ENCODE data around the gene MRPS10.
A peak's percentile ranks its signal among the peaks of the same experiment; 100 is the strongest.
"Not testable (repeated sequence)": the region's sequence is repeated elsewhere in the genome, so short reads cannot be mapped to it uniquely, and the experiment has no call there.

MRPS10 gene

GRCh38 chr6:42176981-42177380 lies 40.7 kb downstream of the MRPS10 start:
- no peak for DNase-seq (ENCODE audit: low spot score)

GRCh38 chr6:42175860-42176259 lies 41.8 kb downstream of the MRPS10 start:
- no peak for DNase-seq (ENCODE audit: low spot score)

GRCh38 chr6:42173101-42173500 lies 44.6 kb downstream of the MRPS10 start, which contains the start of gene GUCA1A:
Gene GUCA1A (plus strand): TSS chr6:42173364. CDS start chr6:42173614, 250 bp downstream.
- DNase-seq (ENCODE audit: low spot score): no peak

GRCh38 chr6:42171813-42172581 lies 45.7 kb downstream of the MRPS10 start:
- no peak for DNase-seq (ENCODE audit: low spot score)

- DNase-seq (ENCODE audit: low spot score): not testable (repeated sequence)
Observed at GRCh38 chr6:42169780-42170179, 47.9 kb downstream of the MRPS10 start.

- no peak for DNase-seq (ENCODE audit: low spot score)
Observed at GRCh38 chr6:42168650-42169049, 49.0 kb downstream of the MRPS10 start.

GRCh38 chr6:42166444-42167141 lies 51.1 kb downstream of the MRPS10 start:
- DNase-seq (ENCODE audit: low spot score): peak; percentile 81

- DNase-seq (ENCODE audit: low spot score): peak; percentile 64
Observed at GRCh38 chr6:42165016-42165415, 52.6 kb downstream of the MRPS10 start.

GRCh38 chr6:42163981-42164380 lies 53.7 kb downstream of the MRPS10 start:
- peak; percentile 59 for DNase-seq (ENCODE audit: low spot score)

- DNase-seq (ENCODE audit: low spot score): no peak
Observed at GRCh38 chr6:42162812-42163211, 54.8 kb downstream of the MRPS10 start.

- DNase-seq (ENCODE audit: low spot score): no peak
Observed at GRCh38 chr6:42162384-42162783, 55.3 kb downstream of the MRPS10 start.

GRCh38 chr6:42159431-42160024 lies 58.1 kb downstream of the MRPS10 start:
- DNase-seq (ENCODE audit: low spot score): no peak

GRCh38 chr6:42158631-42159030 lies 59.0 kb downstream of the MRPS10 start:
- DNase-seq (ENCODE audit: low spot score): no peak

GRCh38 chr6:42158011-42158410 lies 59.6 kb downstream of the MRPS10 start:
- DNase-seq (ENCODE audit: low spot score): no peak
